ENCODE measurements around the gene RYR3.

Gene RYR3

GRCh38 chr15:33310481-33311311 lies at the start of gene RYR3:
RYR3 (plus strand) TSS chr15:33310967; CDS start chr15:33311046, 79 bp downstream.
- DNase-seq: peak; percentile 81

GRCh38 chr15:33262306-33262705 lies 48.5 kb upstream of the RYR3 start:
- no peak for DNase-seq

- no peak for DNase-seq
Measured at GRCh38 chr15:33277689-33278088, 33.1 kb upstream of the RYR3 start.

- no peak for DNase-seq
Measured at GRCh38 chr15:33278816-33279612, 31.8 kb upstream of the RYR3 start.

GRCh38 chr15:33279613-33280205 lies 31.1 kb upstream of the RYR3 start:
- no peak for DNase-seq

GRCh38 chr15:33282226-33283020 lies 28.3 kb upstream of the RYR3 start:
- no peak for DNase-seq

GRCh38 chr15:33283576-33283975 lies 27.2 kb upstream of the RYR3 start:
- DNase-seq: no peak

GRCh38 chr15:33284336-33284735 lies 26.4 kb upstream of the RYR3 start:
- DNase-seq: no peak

GRCh38 chr15:33292717-33293307 lies 18.0 kb upstream of the RYR3 start:
- peak; percentile 59 for DNase-seq

- DNase-seq: no peak
Measured at GRCh38 chr15:33293713-33294334, 16.9 kb upstream of the RYR3 start.

- DNase-seq: no peak
Measured at GRCh38 chr15:33296050-33296449, 14.7 kb upstream of the RYR3 start.

GRCh38 chr15:33296856-33297255 lies 13.9 kb upstream of the RYR3 start:
- DNase-seq: no peak

GRCh38 chr15:33298631-33299030 lies 12.1 kb upstream of the RYR3 start:
- DNase-seq: no peak

- DNase-seq: no peak
Measured at GRCh38 chr15:33304924-33305323, 5.8 kb upstream of the RYR3 start.

GRCh38 chr15:33309602-33310276 lies 1.0 kb upstream of the RYR3 start:
- peak; percentile 51 for DNase-seq

- no peak for DNase-seq
Measured at GRCh38 chr15:33311312-33311971, 675 bp downstream of the RYR3 start.

GRCh38 chr15:33313491-33313890 lies 2.7 kb downstream of the RYR3 start:
- no peak for DNase-seq

GRCh38 chr15:33314069-33314468 lies 3.3 kb downstream of the RYR3 start:
- DNase-seq: no peak

- no peak for DNase-seq
Measured at GRCh38 chr15:33315044-33315443, 4.3 kb downstream of the RYR3 start.

GRCh38 chr15:33317896-33318295 lies 7.1 kb downstream of the RYR3 start:
- DNase-seq: no peak

GRCh38 chr15:33320017-33320416 lies 9.2 kb downstream of the RYR3 start:
- no peak for DNase-seq
